Suprapubic skin (tissue), 4 donors: ENCODE measurements around the gene CBR1.

ENCODE experiments used
- EP300 ChIP-seq: sonication (generic); formaldehyde crosslinking; IDR thresholded peaks from one replicate; pipeline ENCODE4 v1.6.1; 2017; ENCODE audit warnings: antibody characterized with exemption
- POLR2A ChIP-seq, 2 donors: fragments of 450-650 bp; IDR thresholded peaks; one replicate each; pipeline ENCODE4 v1.6.1; 2017; ENCODE audit warnings: antibody characterized with exemption in 2 of 2, mild to moderate bottlenecking in 2 of 2, moderate library complexity in 2 of 2
- POLR2AphosphoS5 ChIP-seq, 3 donors: sonication (generic); formaldehyde crosslinking; IDR thresholded peaks; one replicate each; pipeline ENCODE4 v1.6.1; 2017; ENCODE audit warnings: antibody characterized with exemption in 3 of 3
- TF ChIP-seq, protein P1 (sequence below), 2 donors: fragments of 200-600 bp in 1 of 2; fragments of 450-650 bp in 1 of 2; sonication (generic) in 1 of 2; IDR thresholded peaks; one replicate each; pipeline ENCODE4 v1.5.1; 2016 to 2019; ENCODE audit warnings: antibody characterized with exemption in 2 of 2, mild to moderate bottlenecking in 1 of 2, moderate library complexity in 1 of 2

DNA sequence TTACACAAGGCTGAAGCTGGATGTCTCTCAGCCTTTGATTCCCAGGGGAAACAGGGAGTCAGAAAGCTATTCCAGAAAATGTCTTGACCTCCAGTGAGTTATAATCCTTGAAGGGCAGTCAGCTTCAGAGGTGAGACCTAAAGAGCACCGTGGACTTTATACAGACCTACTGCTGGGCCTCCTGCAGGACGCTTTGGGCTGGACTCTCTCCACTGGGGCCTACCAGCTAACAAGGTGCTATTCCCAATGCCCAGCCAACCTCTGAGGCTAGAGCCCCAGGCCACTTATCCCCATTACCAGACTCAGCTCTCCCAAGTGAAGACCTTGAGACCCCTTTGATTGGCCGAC, 16.1 kb upstream of the CBR1 start:
- TF ChIP-seq, protein P1, sequence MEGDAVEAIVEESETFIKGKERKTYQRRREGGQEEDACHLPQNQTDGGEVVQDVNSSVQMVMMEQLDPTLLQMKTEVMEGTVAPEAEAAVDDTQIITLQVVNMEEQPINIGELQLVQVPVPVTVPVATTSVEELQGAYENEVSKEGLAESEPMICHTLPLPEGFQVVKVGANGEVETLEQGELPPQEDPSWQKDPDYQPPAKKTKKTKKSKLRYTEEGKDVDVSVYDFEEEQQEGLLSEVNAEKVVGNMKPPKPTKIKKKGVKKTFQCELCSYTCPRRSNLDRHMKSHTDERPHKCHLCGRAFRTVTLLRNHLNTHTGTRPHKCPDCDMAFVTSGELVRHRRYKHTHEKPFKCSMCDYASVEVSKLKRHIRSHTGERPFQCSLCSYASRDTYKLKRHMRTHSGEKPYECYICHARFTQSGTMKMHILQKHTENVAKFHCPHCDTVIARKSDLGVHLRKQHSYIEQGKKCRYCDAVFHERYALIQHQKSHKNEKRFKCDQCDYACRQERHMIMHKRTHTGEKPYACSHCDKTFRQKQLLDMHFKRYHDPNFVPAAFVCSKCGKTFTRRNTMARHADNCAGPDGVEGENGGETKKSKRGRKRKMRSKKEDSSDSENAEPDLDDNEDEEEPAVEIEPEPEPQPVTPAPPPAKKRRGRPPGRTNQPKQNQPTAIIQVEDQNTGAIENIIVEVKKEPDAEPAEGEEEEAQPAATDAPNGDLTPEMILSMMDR (IDR thresholded peaks at IDR 0.05): no peak
- TF ChIP-seq POLR2AphosphoS5 (IDR thresholded peaks at IDR 0.05) (no peak), EP300 (no peak), POLR2A (IDR thresholded peaks at IDR 0.05) (no peak)
